WERI-Rb-1 (cell line): ENCODE measurements around the gene SLC25A19.

ENCODE experiments used
- DNase-seq: peaks from one replicate; pipeline ENCODE4 v3.0.0-alpha.2; 2020
- H3K27ac ChIP-seq: fragments of 250-450 bp; sonication (Bioruptor Pico); 2 replicates; pipeline ENCODE4 v1.5.1; 2020; ENCODE audit warnings: mild to moderate bottlenecking, moderate library complexity
- H3K27me3 ChIP-seq: fragments of 250-450 bp; sonication (Bioruptor Pico); 2 replicates; pipeline ENCODE4 v1.5.1; 2021; ENCODE audit warnings: mild to moderate bottlenecking, low read depth, moderate library complexity; ENCODE audit not compliant: insufficient read depth, severe bottlenecking
- H3K36me3 ChIP-seq: fragments of 250-450 bp; sonication (Bioruptor Pico); 2 replicates; pipeline ENCODE4 v1.5.1; 2020; ENCODE audit warnings: mild to moderate bottlenecking, moderate library complexity
- H3K4me3 ChIP-seq: 2 replicates; pipeline ENCODE4 v1.5.1; 2011; ENCODE audit warnings: low read depth, mild to moderate bottlenecking, control low read depth, low read length
- H3K9me3 ChIP-seq: fragments of 250-450 bp; sonication (Bioruptor Pico); 2 replicates; pipeline ENCODE4 v1.5.1; 2021; ENCODE audit warnings: mild to moderate bottlenecking, moderate library complexity; ENCODE audit not compliant: severe bottlenecking
- TF ChIP-seq, protein P1 (sequence below): IDR thresholded peaks from 2 replicates; pipeline ENCODE4 v1.5.1; 2011; ENCODE audit warnings: low read depth, mild to moderate bottlenecking, control low read depth, inconsistent platforms, low read length

The SLC25A19 gene

GRCh38 chr17:75289115-75289831, at the start of gene SLC25A19:
SLC25A19 (minus strand) TSS chr17:75289433; CDS start chr17:75286764, 2,669 bp downstream.
- Histone ChIP-seq H3K36me3 (peaks cover 29% of the 10 kb centered on the region), H3K4me3 (peak within 1 kb of the TSS; percentile 93), H3K27me3 (no peaks in the 10 kb centered on the region), H3K9me3 (no peaks in the 10 kb centered on the region), H3K27ac (peak within 1 kb of the TSS; percentile 78)
- DNase-seq: peak; percentile 100
- TF ChIP-seq, protein P1, sequence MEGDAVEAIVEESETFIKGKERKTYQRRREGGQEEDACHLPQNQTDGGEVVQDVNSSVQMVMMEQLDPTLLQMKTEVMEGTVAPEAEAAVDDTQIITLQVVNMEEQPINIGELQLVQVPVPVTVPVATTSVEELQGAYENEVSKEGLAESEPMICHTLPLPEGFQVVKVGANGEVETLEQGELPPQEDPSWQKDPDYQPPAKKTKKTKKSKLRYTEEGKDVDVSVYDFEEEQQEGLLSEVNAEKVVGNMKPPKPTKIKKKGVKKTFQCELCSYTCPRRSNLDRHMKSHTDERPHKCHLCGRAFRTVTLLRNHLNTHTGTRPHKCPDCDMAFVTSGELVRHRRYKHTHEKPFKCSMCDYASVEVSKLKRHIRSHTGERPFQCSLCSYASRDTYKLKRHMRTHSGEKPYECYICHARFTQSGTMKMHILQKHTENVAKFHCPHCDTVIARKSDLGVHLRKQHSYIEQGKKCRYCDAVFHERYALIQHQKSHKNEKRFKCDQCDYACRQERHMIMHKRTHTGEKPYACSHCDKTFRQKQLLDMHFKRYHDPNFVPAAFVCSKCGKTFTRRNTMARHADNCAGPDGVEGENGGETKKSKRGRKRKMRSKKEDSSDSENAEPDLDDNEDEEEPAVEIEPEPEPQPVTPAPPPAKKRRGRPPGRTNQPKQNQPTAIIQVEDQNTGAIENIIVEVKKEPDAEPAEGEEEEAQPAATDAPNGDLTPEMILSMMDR: peak; percentile 68

DNA sequence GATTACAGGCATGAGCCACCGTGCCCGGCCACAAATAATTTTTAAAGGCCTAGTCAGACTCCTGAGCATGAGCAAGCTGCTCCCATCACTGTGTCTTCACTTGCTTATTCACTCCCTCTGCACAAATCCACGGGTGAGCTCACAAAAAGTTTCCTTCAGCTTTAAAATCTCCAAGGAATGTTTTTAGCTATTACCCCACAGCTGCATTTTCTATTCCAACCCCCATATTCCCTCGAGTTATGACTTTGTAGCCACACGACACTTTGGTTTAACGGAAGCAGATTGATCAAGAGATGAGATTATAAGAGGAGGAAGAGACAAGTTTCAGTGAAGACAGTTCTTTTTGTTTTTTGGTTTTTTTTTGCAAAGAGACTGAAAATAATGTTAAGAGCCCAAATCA, 49.1 kb upstream of the SLC25A19 start:
- no peak for DNase-seq
- Histone ChIP-seq H3K36me3 (no peaks in the 10 kb centered on the region), H3K4me3 (no peak overlapping the region), H3K9me3 (no peaks in the 10 kb centered on the region), H3K27me3 (no peaks in the 10 kb centered on the region), H3K27ac (no peak overlapping the region)
- TF ChIP-seq, protein P1: no peak

GRCh38 chr17:75335315-75335714, 46.1 kb upstream of the SLC25A19 start:
- Histone ChIP-seq H3K27ac (no peak overlapping the region), H3K36me3 (peaks cover 22% of the 10 kb centered on the region)
- TF ChIP-seq, protein P1: no peak

DNA sequence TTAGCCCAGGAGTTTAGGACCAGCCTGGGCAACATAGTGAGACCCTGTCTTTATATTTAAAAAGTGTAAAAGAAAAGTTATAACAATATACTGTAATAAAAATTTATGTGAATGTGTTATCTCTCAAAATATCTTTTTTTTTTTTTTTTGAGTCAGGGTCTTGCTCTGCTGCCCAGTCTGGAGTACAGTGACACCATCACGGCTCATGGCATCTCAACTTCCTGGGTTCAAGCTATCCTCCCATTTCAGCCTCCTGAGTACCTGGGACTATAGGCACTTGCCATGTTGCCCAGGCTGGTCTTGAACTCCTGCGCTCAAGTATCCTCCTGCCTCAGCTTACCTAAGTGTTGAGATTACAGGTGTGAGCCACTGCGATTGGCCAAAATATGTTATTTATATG, 45.5 kb upstream of the SLC25A19 start:
- Histone ChIP-seq H3K27ac (no peak overlapping the region), H3K27me3 (no peaks in the 10 kb centered on the region), H3K9me3 (no peaks in the 10 kb centered on the region), H3K4me3 (no peak overlapping the region), H3K36me3 (peaks cover 27% of the 10 kb centered on the region)
- TF ChIP-seq, protein P1: no peak
- DNase-seq: no peak

More at GRCh38 chr17:75335315-75335714, 46.1 kb upstream of the SLC25A19 start:
- Histone ChIP-seq H3K4me3 (no peak overlapping the region), H3K9me3 (no peaks in the 10 kb centered on the region), H3K27me3 (no peaks in the 10 kb centered on the region)
- no peak for DNase-seq

- Histone ChIP-seq H3K9me3 (no peaks in the 10 kb centered on the region), H3K4me3 (no peak overlapping the region), H3K36me3 (peaks cover 33% of the 10 kb centered on the region), H3K27me3 (no peaks in the 10 kb centered on the region), H3K27ac (no peak overlapping the region)
- no peak for DNase-seq
- TF ChIP-seq, protein P1: no peak
Observed at GRCh38 chr17:75331671-75332070, 42.4 kb upstream of the SLC25A19 start.

DNA sequence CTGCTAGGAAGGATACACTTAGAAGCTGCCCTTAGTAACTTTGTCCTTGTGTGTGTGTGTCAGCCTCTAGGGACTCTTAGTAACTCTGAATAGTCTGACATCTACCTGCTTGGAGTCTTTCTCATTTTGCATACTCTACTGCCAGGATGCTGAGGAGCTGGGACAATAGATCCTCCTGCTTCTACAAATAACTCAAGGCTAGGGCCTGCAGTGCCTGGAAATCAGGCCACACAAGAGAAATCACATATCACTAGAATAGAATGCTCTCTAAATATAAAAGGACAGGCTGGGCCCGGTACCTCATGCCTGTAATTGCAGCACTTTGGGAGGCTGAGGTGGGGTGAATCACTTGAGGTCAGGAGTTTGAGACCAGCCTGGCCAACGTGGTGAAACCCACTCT, 38.5 kb upstream of the SLC25A19 start:
- Histone ChIP-seq H3K27me3 (no peaks in the 10 kb centered on the region), H3K27ac (no peak overlapping the region)

More for the DNA sequence above, 38.5 kb upstream of the SLC25A19 start:
- no peak for DNase-seq
- H3K9me3 ChIP-seq: no peaks in the 10 kb centered on the region
- TF ChIP-seq, protein P1: no peak
- H3K4me3 ChIP-seq: no peak overlapping the region
- H3K36me3 ChIP-seq: peaks cover 57% of the 10 kb centered on the region
